DMS114 treated with DMSO at 0.1 percent for 48 hours (cell line): Measurements from ENCODE around the gene ALG12.

Experiments used
- DNase-seq: peaks from one replicate; lab custom pipeline; 2025; ENCODE audit not compliant: unreplicated experiment; lab: John Stamatoyannopoulos, UW

Gene ALG12

DNA sequence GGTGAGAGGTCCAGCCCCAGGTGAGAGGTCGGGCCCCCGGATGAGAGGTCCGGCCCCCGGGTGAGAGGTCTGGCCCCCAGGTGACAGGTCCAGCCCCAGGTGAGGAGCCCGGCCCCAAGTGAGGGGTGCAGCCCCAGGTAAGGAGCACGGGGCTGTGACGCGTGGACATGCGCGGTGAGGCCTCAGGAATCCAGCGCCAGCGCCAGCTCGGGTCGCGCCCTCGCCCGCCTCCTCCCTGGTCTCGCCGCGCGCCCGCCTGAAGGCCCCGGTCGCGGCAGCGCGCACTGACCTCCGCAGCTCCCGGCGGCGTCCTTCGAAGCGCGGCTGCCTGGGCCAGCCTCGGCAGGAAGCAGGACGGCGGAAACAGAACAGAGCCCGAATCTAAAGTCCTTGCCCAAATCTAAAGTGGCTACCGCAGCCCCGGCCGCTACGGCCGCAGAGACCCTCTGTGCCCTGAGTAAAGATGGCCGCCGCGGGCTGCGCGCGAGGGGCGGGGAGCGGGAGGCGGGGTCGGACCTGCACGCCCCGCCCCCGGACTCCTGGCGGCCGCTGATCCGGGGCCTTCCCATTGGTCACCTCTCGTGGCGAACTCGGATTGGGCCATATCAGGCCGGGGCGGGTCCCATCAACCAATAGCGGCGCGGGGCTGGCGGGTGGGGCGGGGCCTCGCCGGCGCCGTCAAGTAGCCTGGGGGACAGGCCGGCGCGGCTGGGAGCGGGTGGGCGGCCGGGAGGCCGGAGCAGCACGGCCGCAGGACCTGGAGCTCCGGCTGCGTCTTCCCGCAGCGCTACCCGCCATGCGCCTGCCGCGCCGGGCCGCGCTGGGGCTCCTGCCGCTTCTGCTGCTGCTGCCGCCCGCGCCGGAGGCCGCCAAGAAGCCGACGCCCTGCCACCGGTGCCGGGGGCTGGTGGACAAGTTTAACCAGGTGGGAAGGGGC, at the start of gene ALG12, which contains the start of gene CRELD2:
ALG12 (minus strand) TSS at position 465 of the 937 bp plus-strand sequence. CDS start 4,673 bp downstream, outside the sequence.
CRELD2 (plus strand) TSS at position 661 of the 937 bp plus-strand sequence; CDS start at position 797, 136 bp downstream.
- peak; percentile 87 for DNase-seq

DNA sequence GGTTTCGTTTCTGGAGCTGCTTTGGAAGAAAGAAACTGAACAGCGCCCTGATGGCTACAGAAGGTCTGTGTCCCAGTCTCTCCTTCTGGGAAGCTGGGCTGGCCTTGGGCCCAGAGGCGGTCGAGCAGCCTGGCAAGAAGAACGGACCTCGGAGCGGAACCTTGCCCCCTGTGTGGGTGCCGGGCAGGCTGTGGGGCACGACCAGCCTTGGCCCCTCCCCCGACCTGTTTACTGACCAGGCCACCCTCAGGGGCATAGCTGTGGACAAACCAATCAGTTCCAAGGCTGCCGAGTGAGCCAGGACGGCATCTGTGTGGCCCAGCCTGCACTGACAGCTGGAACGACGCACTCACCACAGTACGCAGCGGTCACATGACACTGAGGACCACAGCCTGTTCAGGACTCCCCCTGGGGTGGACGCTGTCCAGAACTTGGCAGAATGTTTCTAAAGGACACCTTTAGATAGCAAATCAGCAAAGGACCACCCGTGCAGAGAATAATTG, 49.5 kb upstream of the ALG12 start:
- no peak for DNase-seq

DNA sequence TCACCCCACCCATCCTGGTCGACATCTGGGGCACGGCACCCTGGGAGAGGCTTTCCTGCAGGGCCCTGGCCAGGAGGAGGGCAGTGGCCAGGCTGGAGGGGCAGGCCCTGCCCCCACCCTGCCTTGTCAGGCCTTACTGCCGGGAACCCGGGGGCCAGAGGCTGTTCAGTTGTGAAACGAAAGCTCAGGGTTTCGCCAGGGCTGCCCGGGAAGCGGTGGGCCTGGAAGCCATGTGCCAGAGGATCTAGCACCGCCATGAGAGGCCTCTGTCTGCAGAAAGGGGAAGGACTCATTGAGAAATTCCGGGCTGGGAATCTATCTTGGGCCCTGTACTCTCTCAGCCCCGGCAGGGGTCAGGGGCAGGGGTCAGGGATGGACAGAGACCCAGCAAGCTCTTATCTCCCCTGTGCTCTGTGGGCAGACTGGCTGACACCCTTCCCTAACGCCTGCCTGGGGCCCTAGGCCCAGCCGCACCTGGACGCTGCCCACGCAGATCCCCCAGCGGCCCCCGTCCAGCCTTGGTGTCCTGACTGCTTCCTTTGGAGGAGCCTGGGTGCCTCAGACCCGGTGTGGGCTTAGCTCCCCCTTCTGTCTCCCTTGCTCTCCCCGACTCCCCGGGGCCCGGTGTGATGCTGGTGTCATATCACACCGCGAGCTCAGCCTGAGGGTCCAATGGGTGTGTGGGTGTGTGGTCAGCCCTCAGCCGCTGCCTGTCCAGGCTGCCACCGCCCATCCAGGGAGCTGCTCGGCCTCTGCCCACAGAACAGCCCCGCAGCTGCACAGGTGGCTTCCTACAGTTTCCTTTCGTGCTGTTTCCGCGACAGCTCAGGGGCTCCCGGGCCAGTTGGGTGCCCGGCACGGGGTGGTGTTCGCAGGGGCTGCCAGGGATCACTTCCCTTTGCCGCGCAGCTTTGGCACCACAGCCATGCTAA, 48.8 kb upstream of the ALG12 start:
- DNase-seq = no peak

DNA sequence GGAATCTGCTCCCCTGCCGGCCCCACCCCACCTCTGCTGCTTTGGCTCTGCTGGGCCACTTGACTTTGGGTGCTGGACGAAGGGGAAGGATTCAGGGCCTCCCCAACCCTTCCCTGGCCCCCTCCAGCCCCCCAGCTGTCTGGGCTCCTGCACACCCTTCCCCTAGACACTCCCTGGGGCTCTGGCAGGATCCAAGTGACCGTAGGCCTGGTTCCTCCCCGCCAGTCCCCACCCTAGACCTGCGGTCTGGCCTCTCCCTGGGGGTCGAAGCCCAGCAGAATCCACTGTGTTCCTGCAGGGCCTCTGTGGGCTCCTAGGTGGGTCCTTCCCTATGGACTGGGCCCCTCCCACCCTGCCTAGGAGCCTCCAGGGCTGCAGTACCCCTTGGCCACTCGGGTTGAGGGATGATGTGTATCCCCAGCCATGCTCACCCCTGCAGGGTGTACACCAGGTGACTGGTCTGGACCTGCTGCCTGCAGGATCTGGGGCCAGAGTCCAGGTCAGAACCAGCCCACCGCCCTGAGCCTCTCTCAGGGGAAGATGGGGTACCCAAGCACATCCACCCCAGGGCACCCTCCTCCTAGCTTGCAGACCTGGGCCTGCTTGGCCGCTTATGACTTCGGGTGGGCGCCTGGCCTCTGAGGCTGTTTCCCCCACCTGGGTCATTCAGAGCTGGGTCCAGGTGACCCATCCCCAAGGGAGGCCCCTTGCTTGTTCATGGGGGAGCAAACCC, 48.0 kb upstream of the ALG12 start:
- DNase-seq = no peak

DNA sequence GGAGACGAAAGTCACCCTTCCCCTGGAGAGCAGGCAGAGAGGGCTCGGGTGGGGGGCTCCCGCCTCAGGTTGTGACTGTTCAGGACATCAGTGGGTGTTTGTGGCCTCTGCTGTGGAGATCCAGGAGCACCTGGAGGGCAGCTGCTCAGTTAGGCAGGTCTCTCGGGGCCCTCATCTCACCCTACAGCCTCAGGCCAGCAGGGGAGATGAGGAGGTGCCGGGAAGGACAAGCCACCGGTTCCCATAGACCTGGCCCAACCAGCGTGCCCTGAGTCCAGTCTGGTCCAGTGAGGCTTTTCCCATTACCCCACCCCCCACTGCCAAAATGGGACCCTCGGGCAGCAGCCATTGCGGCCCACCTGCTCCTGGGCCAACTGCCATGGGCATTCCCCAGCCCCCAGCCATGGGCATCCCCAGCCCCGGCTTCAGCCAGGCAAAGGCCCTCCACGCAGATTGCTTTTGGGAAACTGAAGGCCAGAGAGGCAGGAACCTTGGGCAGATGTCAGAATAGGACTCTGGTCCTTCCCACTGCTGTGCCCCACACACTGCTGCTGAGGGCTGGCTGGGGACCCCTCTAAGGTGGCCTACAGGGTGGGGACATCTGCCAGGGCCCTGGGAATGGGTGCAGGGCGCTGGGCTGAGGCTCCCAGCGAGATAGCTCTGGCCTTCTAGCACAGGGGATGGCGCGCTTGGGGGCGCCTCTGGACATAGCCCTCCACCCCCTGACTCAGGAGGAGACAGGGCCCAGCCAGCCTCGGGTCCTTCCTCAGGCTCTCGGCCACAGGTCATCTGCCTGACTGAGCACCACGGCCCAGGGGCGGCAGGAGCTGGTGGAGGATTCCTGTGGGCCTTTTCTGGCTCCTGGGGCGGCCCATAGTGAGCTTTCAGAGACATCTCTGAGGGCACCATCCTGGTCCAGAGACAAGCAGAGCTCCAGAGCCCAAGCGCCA, 47.1 kb upstream of the ALG12 start:
- DNase-seq = no peak

DNA sequence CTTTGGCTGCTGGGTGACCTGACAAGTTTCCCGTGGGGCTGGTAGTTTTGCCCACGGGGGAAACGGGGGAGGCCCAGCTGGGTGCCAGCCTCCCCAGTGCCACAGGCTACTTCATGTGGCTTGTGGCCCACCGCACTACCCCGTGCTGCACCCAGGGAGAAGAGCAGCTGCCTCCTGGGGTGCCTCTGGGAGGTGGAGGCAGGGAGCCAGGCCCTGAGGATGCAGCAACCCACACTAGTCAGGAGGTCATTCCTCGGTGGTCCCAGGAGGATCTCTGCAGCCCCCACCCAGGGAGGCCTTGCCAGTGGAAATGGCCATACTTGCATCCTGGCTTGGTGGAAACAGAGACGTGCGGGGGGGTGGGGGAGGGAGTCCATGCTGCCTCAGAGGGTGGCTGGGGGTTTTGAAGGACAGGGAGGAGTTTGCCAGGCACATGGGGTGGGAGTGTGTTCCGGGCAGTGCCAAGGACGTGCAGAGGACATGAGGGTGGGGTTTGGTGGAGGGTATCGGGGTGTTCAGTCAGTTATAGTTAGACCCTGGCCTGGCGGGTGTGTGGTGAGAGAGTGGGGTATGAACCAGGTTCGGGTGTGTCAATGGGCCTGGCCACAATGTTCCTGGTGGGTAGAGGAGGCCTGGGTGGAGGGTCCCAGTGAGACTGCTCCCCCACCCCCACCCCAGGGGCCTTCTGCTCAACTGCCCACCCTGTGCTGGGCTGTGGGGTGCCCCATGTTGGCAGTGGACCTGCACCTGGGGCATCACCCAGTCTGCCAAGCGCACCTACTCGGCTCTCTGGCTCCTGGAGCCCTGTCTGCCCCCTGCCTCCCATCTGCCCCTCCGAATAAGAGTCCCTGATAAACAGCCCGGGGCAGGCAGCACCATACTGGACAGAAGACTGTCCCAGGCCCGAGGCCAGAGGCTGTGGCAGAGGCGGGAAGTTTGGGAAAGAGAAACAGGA, 46.2 kb upstream of the ALG12 start:
- DNase-seq = no peak

DNA sequence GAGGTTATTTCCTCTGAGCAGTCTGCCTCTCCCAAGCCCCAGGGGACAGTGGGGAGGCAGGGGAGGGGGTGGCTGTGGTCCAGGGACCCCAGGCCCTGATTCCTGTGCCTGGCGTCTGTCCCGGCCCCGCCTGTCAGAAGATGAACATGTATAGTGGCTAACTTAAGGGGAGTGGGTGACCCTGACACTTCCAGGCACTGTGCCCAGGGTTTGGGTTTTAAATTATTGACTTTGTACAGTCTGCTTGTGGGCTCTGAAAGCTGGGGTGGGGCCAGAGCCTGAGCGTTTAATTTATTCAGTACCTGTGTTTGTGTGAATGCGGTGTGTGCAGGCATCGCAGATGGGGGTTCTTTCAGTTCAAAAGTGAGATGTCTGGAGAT, 45.4 kb upstream of the ALG12 start:
- DNase-seq = no peak

DNA sequence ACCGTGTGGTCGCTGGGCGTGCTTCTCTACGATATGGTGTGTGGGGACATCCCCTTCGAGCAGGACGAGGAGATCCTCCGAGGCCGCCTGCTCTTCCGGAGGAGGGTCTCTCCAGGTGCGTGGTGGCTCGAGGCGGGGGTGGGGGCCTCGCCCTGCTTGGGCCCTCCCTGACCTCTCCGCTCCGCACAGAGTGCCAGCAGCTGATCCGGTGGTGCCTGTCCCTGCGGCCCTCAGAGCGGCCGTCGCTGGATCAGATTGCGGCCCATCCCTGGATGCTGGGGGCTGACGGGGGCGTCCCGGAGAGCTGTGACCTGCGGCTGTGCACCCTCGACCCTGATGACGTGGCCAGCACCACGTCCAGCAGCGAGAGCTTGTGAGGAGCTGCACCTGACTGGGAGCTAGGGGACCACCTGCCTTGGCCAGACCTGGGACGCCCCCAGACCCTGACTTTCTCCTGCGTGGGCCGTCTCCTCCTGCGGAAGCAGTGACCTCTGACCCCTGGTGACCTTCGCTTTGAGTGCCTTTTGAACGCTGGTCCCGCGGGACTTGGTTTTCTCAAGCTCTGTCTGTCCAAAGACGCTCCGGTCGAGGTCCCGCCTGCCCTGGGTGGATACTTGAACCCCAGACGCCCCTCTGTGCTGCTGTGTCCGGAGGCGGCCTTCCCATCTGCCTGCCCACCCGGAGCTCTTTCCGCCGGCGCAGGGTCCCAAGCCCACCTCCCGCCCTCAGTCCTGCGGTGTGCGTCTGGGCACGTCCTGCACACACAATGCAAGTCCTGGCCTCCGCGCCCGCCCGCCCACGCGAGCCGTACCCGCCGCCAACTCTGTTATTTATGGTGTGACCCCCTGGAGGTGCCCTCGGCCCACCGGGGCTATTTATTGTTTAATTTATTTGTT, 44.8 kb upstream of the ALG12 start:
- DNase-seq = no peak

DNA sequence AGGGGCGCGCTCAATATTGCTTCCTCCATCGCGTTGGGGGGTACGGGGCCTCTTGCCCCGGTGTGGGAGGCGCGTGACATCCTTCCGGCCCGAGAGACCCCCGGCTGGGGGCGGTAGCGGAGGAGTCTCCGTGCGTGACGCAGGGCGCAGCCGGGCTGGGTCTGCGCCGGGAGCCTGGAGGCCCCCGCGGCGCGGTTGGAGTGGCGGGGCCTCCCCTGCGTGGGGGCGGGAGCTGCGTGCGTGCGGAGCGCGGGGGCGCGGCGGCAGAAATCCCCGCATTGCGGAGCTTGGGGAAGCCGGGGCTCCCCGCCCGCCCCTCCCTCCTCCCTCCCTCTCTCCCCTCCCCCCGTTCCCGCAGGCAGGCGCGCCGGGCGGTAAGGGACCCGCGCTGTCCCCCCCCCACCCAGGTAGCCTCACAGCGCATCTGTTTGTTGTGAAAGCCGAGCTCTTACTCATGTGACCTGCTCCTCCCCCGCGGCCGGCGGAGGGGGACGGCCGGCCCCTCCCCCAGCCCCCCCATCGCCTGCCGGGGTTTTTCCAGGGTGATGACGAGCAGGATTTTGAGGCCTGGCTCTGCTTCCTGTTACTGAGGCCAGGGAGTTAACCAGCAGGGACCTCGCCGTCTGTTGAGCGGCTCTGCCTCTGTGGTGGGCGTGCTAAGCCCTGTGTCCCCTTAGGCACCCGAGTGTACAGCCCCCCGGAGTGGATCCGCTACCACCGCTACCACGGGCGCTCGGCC, 43.9 kb upstream of the ALG12 start:
- no peak for DNase-seq

DNA sequence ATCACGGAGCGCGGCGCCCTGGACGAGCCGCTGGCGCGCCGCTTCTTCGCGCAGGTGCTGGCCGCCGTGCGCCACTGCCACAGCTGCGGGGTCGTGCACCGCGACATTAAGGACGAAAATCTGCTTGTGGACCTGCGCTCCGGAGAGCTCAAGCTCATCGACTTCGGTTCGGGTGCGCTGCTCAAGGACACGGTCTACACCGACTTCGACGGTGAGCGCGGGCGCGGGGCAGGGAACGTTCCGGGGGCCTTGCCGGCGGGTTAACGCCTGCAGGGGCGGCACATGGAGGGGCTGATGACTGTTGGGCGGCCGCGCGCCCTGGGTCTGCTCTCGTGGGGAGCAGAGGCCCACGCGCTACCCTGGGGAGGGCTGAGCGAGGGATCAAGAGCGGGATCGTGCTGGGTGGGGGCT, 43.4 kb upstream of the ALG12 start:
- no peak for DNase-seq

DNA sequence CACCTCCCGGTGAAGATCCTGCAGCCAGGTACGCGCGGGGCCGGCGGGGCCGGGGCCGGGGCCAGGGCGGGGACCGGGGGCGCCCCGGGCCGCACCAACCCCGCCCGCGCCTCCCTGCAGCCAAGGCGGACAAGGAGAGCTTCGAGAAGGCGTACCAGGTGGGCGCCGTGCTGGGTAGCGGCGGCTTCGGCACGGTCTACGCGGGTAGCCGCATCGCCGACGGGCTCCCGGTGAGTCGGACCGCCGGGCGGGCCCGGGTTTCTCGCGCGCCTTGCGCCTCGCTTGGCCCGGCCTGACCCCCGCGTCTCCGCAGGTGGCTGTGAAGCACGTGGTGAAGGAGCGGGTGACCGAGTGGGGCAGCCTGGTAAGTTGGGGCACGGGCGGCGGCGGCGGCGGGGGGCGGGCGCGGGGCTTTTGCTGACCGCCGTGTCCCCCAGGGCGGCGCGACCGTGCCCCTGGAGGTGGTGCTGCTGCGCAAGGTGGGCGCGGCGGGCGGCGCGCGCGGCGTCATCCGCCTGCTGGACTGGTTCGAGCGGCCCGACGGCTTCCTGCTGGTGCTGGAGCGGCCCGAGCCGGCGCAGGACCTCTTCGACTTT, 42.9 kb upstream of the ALG12 start:
- no peak for DNase-seq

DNA sequence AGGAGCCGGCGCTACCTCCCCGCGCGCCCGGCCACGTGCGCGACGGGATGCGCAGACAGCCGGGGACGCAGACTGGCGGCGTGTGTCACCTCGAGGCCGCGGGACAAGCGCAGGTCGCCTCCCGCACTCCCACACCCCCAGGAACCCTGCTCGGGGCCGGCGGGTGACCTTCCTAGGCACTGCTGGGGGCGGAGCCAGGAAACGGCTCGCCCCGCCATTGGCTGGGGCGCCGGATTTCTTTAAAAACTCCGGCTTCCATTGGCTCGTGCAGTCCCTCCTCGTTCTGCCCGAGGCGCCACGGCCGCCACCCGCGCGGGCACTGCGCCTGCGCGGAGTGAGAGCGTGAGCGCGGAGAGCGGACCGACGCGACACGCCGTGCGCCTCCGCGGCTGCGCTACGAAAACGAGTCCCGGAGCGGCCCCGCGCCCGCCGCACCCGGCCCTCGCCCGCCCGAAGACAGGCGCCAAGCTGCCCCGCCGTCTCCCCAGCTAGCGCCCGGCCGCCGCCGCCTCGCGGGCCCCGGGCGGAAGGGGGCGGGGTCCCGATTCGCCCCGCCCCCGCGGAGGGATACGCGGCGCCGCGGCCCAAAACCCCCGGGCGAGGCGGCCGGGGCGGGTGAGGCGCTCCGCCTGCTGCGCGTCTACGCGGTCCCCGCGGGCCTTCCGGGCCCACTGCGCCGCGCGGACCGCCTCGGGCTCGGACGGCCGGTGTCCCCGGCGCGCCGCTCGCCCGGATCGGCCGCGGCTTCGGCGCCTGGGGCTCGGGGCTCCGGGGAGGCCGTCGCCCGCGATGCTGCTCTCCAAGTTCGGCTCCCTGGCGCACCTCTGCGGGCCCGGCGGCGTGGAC, 42.1 kb upstream of the ALG12 start, which contains the start of gene PIM3:
PIM3 (plus strand) TSS at position 614 of the 846 bp plus-strand sequence; CDS start at position 790, 176 bp downstream.
- peak; percentile 84 for DNase-seq

DNA sequence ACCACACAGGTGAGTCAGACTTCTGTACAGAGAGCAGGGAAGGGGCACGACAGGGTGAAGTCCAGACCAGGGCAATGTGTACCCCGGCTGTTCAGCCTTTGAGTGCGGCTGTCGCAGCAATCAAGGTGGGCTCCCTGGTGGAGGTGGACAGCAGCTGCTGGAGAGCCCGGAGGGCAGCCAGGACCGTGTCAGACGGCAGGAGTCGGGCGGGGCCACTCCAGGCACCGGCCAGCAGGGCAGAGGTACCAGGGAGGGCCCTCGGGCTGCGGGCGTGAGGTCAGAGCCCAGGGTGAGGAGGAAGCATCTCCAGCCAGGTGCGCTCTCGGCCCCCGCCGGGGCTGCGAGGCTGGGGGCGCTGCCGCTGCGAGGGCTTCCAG, 41.5 kb upstream of the ALG12 start:
- no peak for DNase-seq

DNA sequence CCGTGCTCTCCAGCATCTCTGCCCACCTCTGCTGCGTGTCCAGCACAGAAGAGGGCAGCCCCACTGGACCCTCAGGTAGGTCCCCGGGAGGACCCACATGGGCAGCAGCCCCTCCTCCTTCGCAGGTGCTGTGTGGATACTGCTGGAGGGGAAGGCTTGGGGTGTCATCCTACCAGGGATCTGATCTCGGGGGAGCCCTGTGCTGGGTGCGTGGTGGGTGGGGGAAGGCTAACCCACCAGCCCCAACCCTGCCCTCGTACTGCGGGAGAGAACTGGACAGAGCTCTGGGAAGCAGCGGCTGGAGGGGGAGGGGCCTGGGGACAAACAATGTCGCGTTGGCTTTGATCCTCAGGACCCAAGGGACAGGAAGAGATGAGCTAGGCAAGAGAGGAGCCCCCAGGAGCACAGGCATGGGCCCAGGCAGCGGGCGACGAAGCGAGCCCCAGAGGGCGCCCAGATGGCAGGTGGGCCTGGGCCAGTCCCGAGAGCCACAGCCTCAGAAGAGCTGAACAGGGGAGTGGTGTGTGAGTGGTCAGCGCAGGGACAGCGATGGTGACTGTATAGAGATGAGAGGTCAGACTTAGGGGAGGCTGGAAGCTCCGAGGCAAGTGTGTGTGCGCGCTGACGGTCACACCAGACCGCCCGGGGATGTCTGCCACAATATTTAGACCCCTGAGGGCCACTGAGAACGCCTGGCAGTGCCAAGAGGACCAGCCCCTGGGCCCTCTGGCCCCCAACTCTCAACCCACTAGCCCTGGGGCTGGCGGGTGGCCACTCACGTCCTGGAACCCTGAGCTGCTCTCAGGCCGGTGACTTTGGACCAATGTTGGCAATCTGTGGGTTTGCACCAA, 40.9 kb upstream of the ALG12 start:
- DNase-seq = no peak
